H9 (cell line): ENCODE measurements around the gene GNL1. TPM values are rescaled to one million over a fixed set of nuclear protein-coding genes. Genes with fewer than 3 reads are reported as not detected.

Source experiments
- DNase-seq: peaks from one replicate; pipeline ENCODE4 v3.0.0-alpha.2; 2017
- H2AFZ ChIP-seq: one replicate; pipeline ENCODE4 v1.6.1; 2013; ENCODE audit warnings: mild to moderate bottlenecking, low read length, control low read depth, moderate library complexity
- H2AK5ac ChIP-seq: 2 replicates; pipeline ENCODE4 v1.6.1; 2013; ENCODE audit warnings: low read length, control low read depth, mixed read lengths; ENCODE audit not compliant: insufficient read length
- H2BK120ac ChIP-seq: one replicate; pipeline ENCODE4 v1.6.1; 2013; ENCODE audit warnings: low read depth, mild to moderate bottlenecking, low read length, control low read depth, inconsistent platforms; ENCODE audit not compliant: poor library complexity, severe bottlenecking
- H2BK12ac ChIP-seq: 2 replicates; pipeline ENCODE4 v1.6.1; 2013; ENCODE audit warnings: low read length, control low read depth, mixed read lengths, low read depth; ENCODE audit not compliant: insufficient read length
- H2BK15ac ChIP-seq: 2 replicates; pipeline ENCODE4 v1.6.1; 2013; ENCODE audit warnings: low read depth, low read length, control low read depth
- H2BK20ac ChIP-seq: one replicate; pipeline ENCODE4 v1.6.1; 2013; ENCODE audit warnings: low read depth, mild to moderate bottlenecking, low read length, control low read depth, inconsistent platforms; ENCODE audit not compliant: poor library complexity, severe bottlenecking
- H2BK5ac ChIP-seq: 2 replicates; pipeline ENCODE4 v1.6.1; 2013; ENCODE audit warnings: low read length, control low read depth, mixed read lengths; ENCODE audit not compliant: insufficient read length
- H3K14ac ChIP-seq: 2 replicates; pipeline ENCODE4 v1.6.1; 2013; ENCODE audit warnings: low read length, control low read depth; ENCODE audit not compliant: insufficient read depth
- H3K18ac ChIP-seq: 2 replicates; pipeline ENCODE4 v1.6.1; 2013; ENCODE audit warnings: low read depth, mild to moderate bottlenecking, mixed read lengths, low read length, control low read depth; ENCODE audit not compliant: insufficient read length
- H3K23ac ChIP-seq: 2 replicates; pipeline ENCODE4 v1.6.1; 2013; ENCODE audit warnings: low read length, control low read depth, mixed read lengths, low read depth; ENCODE audit not compliant: insufficient read length
- H3K23me2 ChIP-seq: 2 replicates; pipeline ENCODE4 v1.6.1; 2013; ENCODE audit warnings: low read depth, mild to moderate bottlenecking, mixed read lengths, low read length, control low read depth; ENCODE audit not compliant: insufficient read length, poor library complexity, severe bottlenecking
- H3K27ac ChIP-seq: 2 replicates; pipeline ENCODE4 v1.5.1; 2013; ENCODE audit warnings: low read length, control low read depth, mixed read lengths, low read depth; ENCODE audit not compliant: insufficient read length
- H3K27me3 ChIP-seq: 2 replicates; pipeline ENCODE4 v1.6.1; 2013; ENCODE audit warnings: low read length, control low read depth, inconsistent platforms; ENCODE audit not compliant: insufficient read depth
- H3K4ac ChIP-seq: 2 replicates; pipeline ENCODE4 v1.6.1; 2013; ENCODE audit warnings: low read depth, mild to moderate bottlenecking, control low read depth, inconsistent platforms, low read length, moderate library complexity
- H3K4me1 ChIP-seq: 2 replicates; pipeline ENCODE4 v1.6.1; 2013; ENCODE audit warnings: low read length, control low read depth, inconsistent platforms; ENCODE audit not compliant: insufficient read depth
- H3K4me2 ChIP-seq: 2 replicates; pipeline ENCODE4 v1.6.1; 2013; ENCODE audit warnings: low read length, control low read depth, mixed read lengths; ENCODE audit not compliant: insufficient read length, insufficient read depth
- H3K56ac ChIP-seq: 2 replicates; pipeline ENCODE4 v1.6.1; 2013; ENCODE audit warnings: low read depth, mild to moderate bottlenecking, mixed read lengths, low read length, control low read depth; ENCODE audit not compliant: insufficient read length
- H3K79me1 ChIP-seq: 2 replicates; pipeline ENCODE4 v1.6.1; 2013; ENCODE audit warnings: low read depth, mild to moderate bottlenecking, moderate library complexity, low read length, control low read depth, inconsistent platforms; ENCODE audit not compliant: insufficient read depth, poor library complexity, severe bottlenecking
- H3K79me2 ChIP-seq: 2 replicates; pipeline ENCODE4 v1.6.1; 2013; ENCODE audit warnings: low read length, control low read depth, inconsistent platforms; ENCODE audit not compliant: insufficient read depth
- H3K9ac ChIP-seq: 2 replicates; pipeline ENCODE4 v1.6.1; 2013; ENCODE audit warnings: low read length, control low read depth, mixed read lengths; ENCODE audit not compliant: insufficient read length; ENCODE audit errors: extremely low read depth
- H3K9me3 ChIP-seq: one replicate; pipeline ENCODE4 v1.6.1; 2013; ENCODE audit warnings: low read depth, low read length, inconsistent platforms; ENCODE audit not compliant: control insufficient read depth
- H3T11ph ChIP-seq: one replicate; pipeline ENCODE4 v1.6.1; 2013; ENCODE audit warnings: mild to moderate bottlenecking, low read length, control low read depth, inconsistent platforms
- H4K20me1 ChIP-seq: one replicate; pipeline ENCODE4 v1.6.1; 2013; ENCODE audit not compliant: control insufficient read depth, insufficient read length, insufficient read depth
- H4K5ac ChIP-seq: 2 replicates; pipeline ENCODE4 v1.6.1; 2013; ENCODE audit warnings: low read depth, mild to moderate bottlenecking, mixed read lengths, low read length, control low read depth; ENCODE audit not compliant: insufficient read length
- H4K8ac ChIP-seq: replicated peaks from 2 replicates; pipeline ENCODE4 v1.6.1; 2013; ENCODE audit warnings: low read length, control low read depth, mixed read lengths, low read depth; ENCODE audit not compliant: insufficient read length
- H4K91ac ChIP-seq: 2 replicates; pipeline ENCODE4 v1.6.1; 2013; ENCODE audit warnings: low read depth, mild to moderate bottlenecking, moderate library complexity, mixed read lengths, low read length, control low read depth; ENCODE audit not compliant: insufficient read length
- H3K27ac Mint-ChIP-seq, 3 experiments: 2 replicates in 2 of 3; 3 replicates in 1 of 3; pipeline ENCODE4 v1.8.0; 2020 to 2021; ENCODE audit warnings: mixed read lengths in 3 of 3, mild to moderate bottlenecking in 1 of 3, moderate library complexity in 1 of 3
- H3K27me3 Mint-ChIP-seq: 2 replicates; pipeline ENCODE4 v1.8.0; 2021; ENCODE audit warnings: low read depth, mild to moderate bottlenecking, moderate library complexity, mixed read lengths
- H3K36me3 Mint-ChIP-seq, 3 experiments: 2 replicates in 2 of 3; 3 replicates in 1 of 3; pipeline ENCODE4 v1.8.0; 2020 to 2021; ENCODE audit warnings: low read depth in 3 of 3, mixed read lengths in 3 of 3; ENCODE audit not compliant: insufficient read depth in 1 of 3
- H3K4me1 Mint-ChIP-seq, 2 experiments: 2 replicates each; pipeline ENCODE4 v1.8.0; 2020; ENCODE audit warnings: mixed read lengths in 2 of 2
- H3K4me3 Mint-ChIP-seq, 2 experiments: 2 replicates in 1 of 2; 3 replicates in 1 of 2; pipeline ENCODE4 v1.8.0; 2020 to 2021; ENCODE audit warnings: mild to moderate bottlenecking in 2 of 2, mixed read lengths in 2 of 2, moderate library complexity in 1 of 2
- H3K9me3 Mint-ChIP-seq, 2 experiments: 2 replicates in 1 of 2; 3 replicates in 1 of 2; pipeline ENCODE4 v1.8.0; 2020; ENCODE audit warnings: mild to moderate bottlenecking in 2 of 2, mixed read lengths in 2 of 2, moderate library complexity in 1 of 2
- WGBS: extraction: QIAGEN DNeasy Blood & Tissue Kit; methylation state at CpG from one replicate; pipeline ENCODE4 v1.1.7; 2013; ENCODE audit warnings: missing lambda C conversion rate, low lambda C conversion rate, mixed read lengths; ENCODE audit not compliant: insufficient read length; ENCODE audit errors: extremely low coverage; 5-methylcytosine and 5-hydroxymethylcytosine counted together
- total RNA-seq: library from RNA; stranded (reverse); gene quantifications from 2 replicates; pipeline ENCODE4 v1.2.1, GENCODE V29; 2021
- TF ChIP-seq, protein P1 (sequence below): fragments of 200-600 bp; sonication (generic); conservative IDR thresholded peaks from 3 replicates; pipeline ENCODE4 v1.8.0; 2021; ENCODE audit warnings: antibody characterized with exemption, mild to moderate bottlenecking

Gene GNL1
- total RNA-seq, 1 experiment from 2014 or later: 83.5 TPM

GRCh38 chr6:30571075-30571761 lies 14.9 kb upstream of the GNL1 start, which contains the start of gene ABCF1:
TSS of gene ABCF1 (plus strand) at chr6:30571442. CDS start at chr6:30571488, 46 bp downstream.
- TF ChIP-seq, protein P1, sequence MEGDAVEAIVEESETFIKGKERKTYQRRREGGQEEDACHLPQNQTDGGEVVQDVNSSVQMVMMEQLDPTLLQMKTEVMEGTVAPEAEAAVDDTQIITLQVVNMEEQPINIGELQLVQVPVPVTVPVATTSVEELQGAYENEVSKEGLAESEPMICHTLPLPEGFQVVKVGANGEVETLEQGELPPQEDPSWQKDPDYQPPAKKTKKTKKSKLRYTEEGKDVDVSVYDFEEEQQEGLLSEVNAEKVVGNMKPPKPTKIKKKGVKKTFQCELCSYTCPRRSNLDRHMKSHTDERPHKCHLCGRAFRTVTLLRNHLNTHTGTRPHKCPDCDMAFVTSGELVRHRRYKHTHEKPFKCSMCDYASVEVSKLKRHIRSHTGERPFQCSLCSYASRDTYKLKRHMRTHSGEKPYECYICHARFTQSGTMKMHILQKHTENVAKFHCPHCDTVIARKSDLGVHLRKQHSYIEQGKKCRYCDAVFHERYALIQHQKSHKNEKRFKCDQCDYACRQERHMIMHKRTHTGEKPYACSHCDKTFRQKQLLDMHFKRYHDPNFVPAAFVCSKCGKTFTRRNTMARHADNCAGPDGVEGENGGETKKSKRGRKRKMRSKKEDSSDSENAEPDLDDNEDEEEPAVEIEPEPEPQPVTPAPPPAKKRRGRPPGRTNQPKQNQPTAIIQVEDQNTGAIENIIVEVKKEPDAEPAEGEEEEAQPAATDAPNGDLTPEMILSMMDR: no peak
- Histone ChIP-seq H3K27me3 (no peaks in the 10 kb centered on the region), H2AFZ (peak within 1 kb of the TSS; percentile 14), H4K8ac (no peak within 1 kb of the TSS), H4K20me1 (no peaks in the 10 kb centered on the region), H2BK5ac (no peak within 1 kb of the TSS), H3K9me3 (no peaks in the 10 kb centered on the region), H2BK12ac (no peak within 1 kb of the TSS), H3K56ac (no peak within 1 kb of the TSS), H3K4me1 (no peaks in the 10 kb centered on the region), H3T11ph (no peak within 1 kb of the TSS), H2AK5ac (no peak within 1 kb of the TSS), H3K79me1 (peaks cover 17% of the 10 kb centered on the region), H2BK20ac (no peak within 1 kb of the TSS), H3K4me2 (peak within 1 kb of the TSS; percentile 89), H3K4ac (no peak within 1 kb of the TSS), H3K23me2 (peaks cover 6% of the 10 kb centered on the region), H3K23ac (no peak within 1 kb of the TSS), H4K5ac (peak within 1 kb of the TSS; percentile 15), H2BK120ac (no peak within 1 kb of the TSS), H2BK15ac (no peak within 1 kb of the TSS), H3K27ac (peak within 1 kb of the TSS; percentile 35), H3K79me2 (peaks cover 28% of the 10 kb centered on the region; the same call in 1 of the 2 replicates), H4K91ac (no peak within 1 kb of the TSS), H3K9ac (peak within 1 kb of the TSS; percentile 98), H3K18ac (peak within 1 kb of the TSS; percentile 99), H3K14ac (peak within 1 kb of the TSS; percentile 100)
- H3K27me3 Mint-ChIP-seq: peaks cover 10% of the 10 kb centered on the region
- H3K36me3 Mint-ChIP-seq: peaks cover 0 to 7% (median 5%) of the 10 kb centered on the region in 3 experiments; a peak in 3 of 7 replicates
- H3K4me3 Mint-ChIP-seq: peak within 1 kb of the TSS; percentile 99
- H3K9me3 Mint-ChIP-seq: no peaks in the 10 kb centered on the region; a peak in 1 of 5 replicates
- peak; percentile 98 for DNase-seq
- no CpG with 5 or more reads among the region's 59 CpGs for WGBS
- peaks cover 26 to 28% of the 10 kb centered on the region in 2 experiments for H3K4me1 Mint-ChIP-seq
- H3K27ac Mint-ChIP-seq: peak within 1 kb of the TSS; percentile 98 to 99 (median 98)
